Activated B cell treated with CpG ODN at 0.5 μM for 24 hours (primary cell): ENCODE measurements around the gene ARTN. TPM values are rescaled to one million over a fixed set of nuclear protein-coding genes. Genes with fewer than 3 reads are reported as not detected.

ENCODE experiments used
- ATAC-seq: fragments of 200-7000 bp; cut with Tn5 transposase; one replicate; pipeline ENCODE4 v1.10.0; 2021; ENCODE audit warnings: low read depth, mild to moderate bottlenecking, moderate library complexity
- CTCF ChIA-PET: fragments of 350-600 bp; sonication (Branson Sonifier 250); formaldehyde crosslinking; loops from one replicate; lab custom pipeline; 2021; ENCODE audit warnings: antibody characterized with exemption; lab: Charles Lee
- POLR2A ChIA-PET: fragments of 350-600 bp; sonication (Branson Sonifier 250); formaldehyde crosslinking; loops from one replicate; lab custom pipeline; 2021; ENCODE audit warnings: antibody characterized with exemption; lab: Charles Lee
- DNase-seq: peaks from one replicate; pipeline ENCODE4 v3.0.0; 2022
- H3K27ac Mint-ChIP-seq: one replicate; pipeline ENCODE4 v1.8.0; 2020; ENCODE audit warnings: mixed read lengths
- H3K27me3 Mint-ChIP-seq: one replicate; pipeline ENCODE4 v1.8.0; 2021; ENCODE audit warnings: mixed read lengths
- H3K36me3 Mint-ChIP-seq: one replicate; pipeline ENCODE4 v1.8.0; 2021; ENCODE audit warnings: low read depth, mixed read lengths
- H3K4me1 Mint-ChIP-seq: one replicate; pipeline ENCODE4 v1.8.0; 2021; ENCODE audit warnings: mixed read lengths
- H3K4me3 Mint-ChIP-seq: one replicate; pipeline ENCODE4 v1.8.0; 2020; ENCODE audit warnings: mild to moderate bottlenecking, mixed read lengths
- H3K9me3 Mint-ChIP-seq: one replicate; pipeline ENCODE4 v1.8.0; 2020; ENCODE audit warnings: mixed read lengths
- CTCF ChIP-seq: fragments of 200-600 bp; IDR thresholded peaks from one replicate; pipeline ENCODE4 v1.8.0; 2022; ENCODE audit warnings: antibody characterized with exemption, mild to moderate bottlenecking
- intact Hi-C: fragments of 100-400 bp; cut with micrococcal nuclease; formaldehyde crosslinking; loops from one replicate; pipeline ENCODE4 v1.15.1; 2024
- total RNA-seq: library from RNA; stranded (reverse); gene quantifications from 2 replicates; pipeline ENCODE4 v1.2.3, GENCODE V29; 2022

ARTN gene
- total RNA-seq, 1 donor from 2014 or later, result 0.20 TPM

DNA sequence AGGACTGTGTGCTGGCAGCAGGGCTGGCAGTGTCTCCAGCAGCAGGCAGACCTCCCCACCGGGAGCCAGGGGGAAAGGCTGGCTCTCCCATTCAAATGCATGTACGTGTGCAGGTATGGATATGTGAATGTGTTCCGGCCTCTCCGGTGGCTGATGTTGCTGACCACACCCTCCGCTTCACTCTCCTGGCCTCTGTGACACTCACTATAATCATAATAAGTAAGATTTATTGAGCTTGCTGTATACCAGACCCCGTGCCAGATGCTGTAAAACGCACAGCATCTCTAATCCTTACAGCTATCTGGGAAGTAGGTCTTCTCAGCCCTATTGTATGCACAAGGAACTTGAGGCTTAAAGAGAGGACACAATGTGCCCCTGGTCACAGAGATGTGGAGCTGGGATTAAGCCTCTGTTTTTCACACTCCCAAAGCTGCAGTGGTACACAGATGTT lies 20.5 kb upstream of the ARTN start:
- no peak for DNase-seq
- Mint-ChIP-seq H3K27me3 (no peaks in the 10 kb centered on the region), H3K4me3 (no peak overlapping the region), H3K4me1 (no peaks in the 10 kb centered on the region), H3K9me3 (no peaks in the 10 kb centered on the region), H3K36me3 (peaks cover 12% of the 10 kb centered on the region), H3K27ac (no peak overlapping the region)
- ChIA-PET POLR2A (no interaction called here), CTCF (no interaction called here)
- TF ChIP-seq CTCF, result no peak
- no peak for ATAC-seq
- intact Hi-C loops, result no loop called here

DNA sequence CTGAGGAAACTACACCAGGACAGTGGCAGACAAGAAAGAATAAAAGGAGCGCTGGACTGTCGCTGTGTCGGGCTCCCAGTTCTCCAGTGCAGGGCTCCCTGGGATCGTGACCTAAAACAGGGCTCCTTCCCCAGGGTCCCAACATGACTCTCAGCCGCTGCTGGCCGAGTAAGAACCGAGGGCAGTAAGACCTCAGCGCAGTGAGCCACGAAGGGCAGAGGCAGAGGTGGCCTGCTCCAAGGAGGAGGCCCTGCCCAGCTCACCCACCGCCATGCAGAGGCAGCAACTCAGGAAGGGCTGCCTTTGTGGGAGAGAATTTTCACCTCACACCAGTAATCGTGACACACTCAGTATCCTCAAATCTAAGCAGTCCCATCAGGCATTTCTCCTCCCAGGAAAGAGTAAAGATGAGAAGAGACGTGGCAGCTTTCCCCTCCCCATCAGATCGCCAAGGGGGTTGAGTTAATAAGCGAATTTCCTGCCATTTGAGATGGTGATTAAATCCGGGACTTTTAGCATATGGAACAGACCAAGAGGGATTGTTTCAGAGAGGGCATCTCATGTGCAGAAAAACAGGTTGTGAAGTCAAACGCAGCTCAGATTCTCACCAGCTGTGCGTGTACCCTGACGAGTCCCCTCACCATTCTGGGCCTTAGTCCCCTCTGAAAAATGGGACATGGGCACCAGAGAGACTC lies 19.8 kb upstream of the ARTN start:
- no peak overlapping the region for H3K4me3 Mint-ChIP-seq
- ChIA-PET CTCF (no interaction called here), POLR2A (no interaction called here)
- no peaks in the 10 kb centered on the region for H3K4me1 Mint-ChIP-seq
- no peak for ATAC-seq
- intact Hi-C loops, result no loop called here
- H3K9me3 Mint-ChIP-seq, result no peaks in the 10 kb centered on the region
- peaks cover 10% of the 10 kb centered on the region for H3K36me3 Mint-ChIP-seq
- TF ChIP-seq CTCF, result no peak
- H3K27me3 Mint-ChIP-seq, result no peaks in the 10 kb centered on the region
- no peak for DNase-seq
- no peak overlapping the region for H3K27ac Mint-ChIP-seq

- H3K27me3 Mint-ChIP-seq, result no peaks in the 10 kb centered on the region
- POLR2A ChIA-PET, result interaction anchor here (0.6 kb wide), 1 partner anchor 150 kb away, joined by 4 read pairs; no protein-coding TSS in a partner anchor
- DNase-seq (no peak), ATAC-seq (no peak)
- no peak overlapping the region for H3K4me3 Mint-ChIP-seq
- peaks cover 5% of the 10 kb centered on the region for H3K36me3 Mint-ChIP-seq
- H3K27ac Mint-ChIP-seq, result no peak overlapping the region
- no peaks in the 10 kb centered on the region for H3K4me1 Mint-ChIP-seq
- no peaks in the 10 kb centered on the region for H3K9me3 Mint-ChIP-seq
- intact Hi-C loops, result no loop called here
- no peak for TF ChIP-seq CTCF
- CTCF ChIA-PET, result no interaction called here
These were observed 18.8 kb upstream of the ARTN start for GRCh38 chr1:43914576-43915525.

GRCh38 chr1:43919906-43920305 lies 13.7 kb upstream of the ARTN start:
- TF ChIP-seq CTCF, result no peak

DNA sequence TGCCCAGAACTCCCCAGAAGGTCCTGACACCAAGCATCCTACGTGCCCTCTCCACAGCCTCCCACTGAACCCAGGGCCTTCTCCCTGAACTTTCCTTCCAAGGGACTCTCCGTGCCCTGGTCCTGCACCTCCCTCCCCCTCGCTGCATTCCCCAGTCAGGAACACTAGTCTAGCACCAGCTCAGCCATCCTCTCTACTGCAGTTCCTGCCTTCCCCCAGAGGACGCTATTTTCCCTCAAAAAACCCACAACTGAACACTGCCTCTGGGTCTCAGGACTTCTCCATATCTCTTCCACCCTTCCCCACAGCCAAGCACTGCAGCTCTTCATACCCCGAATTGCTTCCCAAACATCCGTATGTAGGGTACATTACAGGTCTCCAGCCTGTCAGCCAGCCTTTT lies 12.6 kb upstream of the ARTN start:
- intact Hi-C loops, result no loop called here
- no peaks in the 10 kb centered on the region for H3K27me3 Mint-ChIP-seq
- no peaks in the 10 kb centered on the region for H3K9me3 Mint-ChIP-seq
- H3K4me3 Mint-ChIP-seq, result no peak overlapping the region
- no peak overlapping the region for H3K27ac Mint-ChIP-seq
- DNase-seq (no peak), ATAC-seq (no peak)
- no peaks in the 10 kb centered on the region for H3K4me1 Mint-ChIP-seq
- H3K36me3 Mint-ChIP-seq, result peaks cover 16% of the 10 kb centered on the region
- ChIA-PET POLR2A (no interaction called here), CTCF (no interaction called here)
- no peak for TF ChIP-seq CTCF

More at GRCh38 chr1:43919906-43920305, 13.7 kb upstream of the ARTN start:
- intact Hi-C loops, result no loop called here
- ChIA-PET POLR2A (no interaction called here), CTCF (no interaction called here)
- no peak for DNase-seq
- ATAC-seq, result no peak
- no peaks in the 10 kb centered on the region for H3K9me3 Mint-ChIP-seq
- H3K4me1 Mint-ChIP-seq, result no peaks in the 10 kb centered on the region
- no peak overlapping the region for H3K4me3 Mint-ChIP-seq
- no peak overlapping the region for H3K27ac Mint-ChIP-seq
- no peaks in the 10 kb centered on the region for H3K27me3 Mint-ChIP-seq
- peaks cover 8% of the 10 kb centered on the region for H3K36me3 Mint-ChIP-seq
